Muscle of arm (tissue), 12 donors: ENCODE measurements around the gene FOXQ1. TPM values are rescaled to one million over a fixed set of nuclear protein-coding genes. Genes with fewer than 3 reads are reported as not detected.
"Not testable (repeated sequence)": the region's sequence is repeated elsewhere in the genome, so short reads cannot be mapped to it uniquely, and the experiment has no call there.

Source experiments
- DNase-seq: peaks from one replicate; pipeline ENCODE4 v3.0.0-alpha.2; 2013
- polyA plus RNA-seq, 12 donors: library from polyadenylated mRNA; unstranded; fragments of 120-200 nt; gene quantifications; one replicate each; pipeline ENCODE4 v1.2.1, GENCODE V29; 2013; ENCODE audit not compliant: insufficient read length in 12 of 12

The FOXQ1 gene
- polyA plus RNA-seq, 12 donors = 0.08 to 0.90 (median 0.16) TPM; not detected in 7

DNA sequence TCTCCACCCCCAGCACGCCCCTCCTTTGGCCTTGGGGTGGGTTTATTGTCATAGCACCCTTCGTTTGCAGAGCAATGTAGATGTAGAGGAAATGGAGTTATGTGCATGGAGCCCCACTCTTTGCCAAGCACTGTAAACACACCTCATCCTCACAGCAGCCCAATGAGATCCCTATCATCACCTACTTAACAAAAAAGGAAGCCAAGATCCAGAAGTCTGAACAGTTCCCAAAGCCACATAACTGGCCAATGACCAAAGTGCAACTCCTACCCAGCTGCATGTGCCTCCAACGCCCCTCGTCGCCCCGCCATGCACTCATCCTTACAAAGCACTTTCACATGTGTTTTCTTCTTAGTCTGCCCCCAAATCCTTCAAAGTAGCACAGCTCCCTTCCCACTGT lies 21.8 kb upstream of the FOXQ1 start:
- DNase-seq = no peak

DNA sequence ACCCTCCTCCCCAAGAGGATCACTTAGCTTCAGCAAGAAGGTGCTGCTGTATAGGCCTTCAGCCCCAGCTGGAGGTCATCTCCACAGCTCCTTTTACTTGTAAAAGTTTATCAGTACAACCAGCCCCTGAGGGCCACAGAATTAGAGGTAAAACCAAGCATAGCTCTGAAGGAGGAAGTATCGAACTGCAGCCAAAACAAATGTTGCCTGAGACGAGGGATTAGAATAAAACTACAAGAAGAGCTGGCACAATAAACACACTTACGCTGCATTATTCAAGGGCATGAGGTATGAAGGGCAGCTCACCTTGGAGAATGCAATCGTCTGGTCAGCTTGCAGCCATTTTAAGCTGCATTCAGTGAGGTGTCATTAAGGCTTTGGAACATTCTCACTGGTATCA lies 21.1 kb upstream of the FOXQ1 start:
- no peak for DNase-seq

DNA sequence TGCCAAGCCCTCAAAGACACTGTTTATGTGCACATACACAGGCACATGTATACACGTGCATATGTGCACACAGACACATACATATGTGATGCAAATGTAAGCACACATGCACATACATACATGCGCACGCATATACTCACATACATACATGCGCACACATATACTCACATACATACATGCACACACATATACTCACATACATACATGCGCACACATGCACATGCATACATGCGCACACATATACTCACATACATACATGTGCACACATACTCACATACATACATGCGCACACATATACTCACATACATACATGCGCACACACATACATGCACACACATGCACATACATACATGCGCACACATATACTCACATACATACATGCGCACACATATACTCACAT lies 20.5 kb upstream of the FOXQ1 start:
- no peak for DNase-seq

DNA sequence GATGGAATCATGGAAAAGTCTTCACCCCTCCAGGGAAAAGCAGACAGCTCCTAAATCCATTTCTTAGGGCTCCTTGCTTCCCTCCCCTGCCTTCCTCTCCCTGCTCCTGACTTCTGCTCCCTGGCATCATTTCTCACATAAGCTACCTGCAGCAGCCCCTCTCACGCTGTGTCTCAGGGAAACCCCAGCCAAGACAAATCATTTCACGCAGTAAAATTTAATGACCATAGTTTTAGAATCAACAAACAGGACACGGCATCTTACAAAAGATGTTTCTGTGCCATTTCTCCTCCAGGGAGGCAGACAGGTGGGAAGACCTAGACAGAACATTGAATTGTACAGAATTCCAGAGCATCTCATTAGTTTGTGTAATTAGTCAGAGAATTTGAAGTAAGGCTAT lies 16.5 kb upstream of the FOXQ1 start:
- no peak for DNase-seq

DNA sequence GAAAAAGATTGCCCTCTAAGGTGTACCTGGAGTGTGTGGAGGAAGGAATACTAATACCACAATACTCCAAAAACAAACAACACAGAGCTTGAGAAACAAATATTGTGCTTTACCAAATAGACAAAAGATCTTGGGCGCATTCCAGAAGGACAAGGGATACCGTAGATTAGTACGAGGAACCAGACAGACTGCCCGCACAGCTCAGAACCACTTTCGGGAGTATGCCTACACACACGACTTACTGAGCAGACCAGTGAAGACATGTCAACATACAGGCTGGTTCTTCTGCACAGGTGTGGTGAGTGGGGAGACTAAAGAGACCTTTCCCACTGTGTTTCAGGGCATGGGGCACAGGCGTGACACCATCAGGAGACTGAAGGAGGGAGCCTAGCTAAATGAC lies 15.8 kb upstream of the FOXQ1 start:
- DNase-seq = no peak

DNA sequence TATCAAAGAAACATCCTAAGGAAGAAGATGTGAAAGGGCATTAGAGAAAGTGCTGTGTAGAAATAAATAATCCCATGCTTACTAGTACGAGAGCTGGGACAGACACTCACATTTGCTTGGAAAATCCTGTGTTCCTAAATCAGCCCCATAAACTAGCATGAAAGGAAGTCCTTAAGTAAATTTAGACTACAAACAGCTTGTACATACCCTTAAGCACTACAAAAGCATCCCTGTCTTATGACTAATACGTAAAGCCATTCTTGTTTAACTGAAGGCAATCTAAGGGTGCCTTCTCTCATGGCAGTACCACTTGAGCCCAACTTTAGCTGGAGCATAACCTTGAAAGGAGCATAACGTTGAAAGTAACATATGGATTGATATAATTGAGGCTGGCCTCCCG lies 15.4 kb upstream of the FOXQ1 start:
- DNase-seq = no peak

DNA sequence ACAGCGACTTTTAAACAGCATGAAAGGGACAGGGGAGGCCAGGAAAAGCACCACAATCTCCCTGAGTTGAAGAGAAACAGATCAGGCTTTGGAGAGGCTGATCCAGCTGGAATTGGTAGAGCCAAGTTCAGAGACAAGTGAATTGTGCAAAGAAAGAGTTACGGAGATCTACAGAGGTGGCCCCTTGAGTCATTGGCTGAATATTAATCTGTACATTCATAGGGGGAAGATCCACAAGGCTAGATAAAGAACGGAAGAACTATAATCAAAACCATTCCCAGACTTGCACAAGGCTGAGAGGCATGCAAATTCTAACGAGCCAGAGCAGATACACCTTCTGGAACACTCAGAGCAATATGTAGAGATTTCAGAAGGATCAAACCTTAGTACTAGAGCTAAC lies 14.2 kb upstream of the FOXQ1 start:
- no peak for DNase-seq

DNA sequence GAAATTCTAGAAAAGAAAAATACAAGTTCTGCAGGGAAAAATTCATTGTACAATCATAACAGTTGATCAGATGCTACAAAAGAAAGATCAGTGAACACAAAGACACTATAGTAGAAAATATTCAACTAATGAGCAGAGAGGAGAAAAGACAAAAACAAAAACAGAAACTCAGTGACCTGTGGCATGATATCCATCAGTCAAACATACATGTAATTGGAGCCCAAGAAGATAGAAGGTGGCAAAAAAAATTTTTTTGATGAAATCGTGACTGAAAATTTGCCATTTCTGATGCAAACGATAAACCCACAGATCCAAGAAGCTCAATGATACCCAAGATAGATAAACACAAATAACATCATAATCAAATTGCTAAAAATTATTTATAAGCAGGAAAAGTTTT lies 13.1 kb upstream of the FOXQ1 start:
- DNase-seq = no peak

DNA sequence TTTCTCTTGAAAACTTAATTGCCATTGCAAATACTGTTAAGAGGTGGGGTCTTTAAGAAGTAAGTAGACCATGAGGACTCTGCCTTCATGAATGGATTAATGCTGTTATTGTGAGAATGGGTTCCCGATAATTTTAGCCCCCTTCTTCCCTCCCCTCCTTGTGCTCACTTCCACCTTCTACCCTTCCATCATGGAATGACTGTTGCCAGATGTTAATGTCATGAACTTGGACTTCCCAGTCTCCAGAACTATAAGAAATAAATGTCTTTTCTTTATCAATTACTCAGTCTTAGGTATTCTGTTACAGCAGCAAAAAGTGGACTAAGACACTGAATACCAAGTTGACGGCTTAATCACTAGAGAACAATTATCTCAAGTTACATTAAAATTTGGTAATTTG lies 5.8 kb upstream of the FOXQ1 start:
- no peak for DNase-seq

DNA sequence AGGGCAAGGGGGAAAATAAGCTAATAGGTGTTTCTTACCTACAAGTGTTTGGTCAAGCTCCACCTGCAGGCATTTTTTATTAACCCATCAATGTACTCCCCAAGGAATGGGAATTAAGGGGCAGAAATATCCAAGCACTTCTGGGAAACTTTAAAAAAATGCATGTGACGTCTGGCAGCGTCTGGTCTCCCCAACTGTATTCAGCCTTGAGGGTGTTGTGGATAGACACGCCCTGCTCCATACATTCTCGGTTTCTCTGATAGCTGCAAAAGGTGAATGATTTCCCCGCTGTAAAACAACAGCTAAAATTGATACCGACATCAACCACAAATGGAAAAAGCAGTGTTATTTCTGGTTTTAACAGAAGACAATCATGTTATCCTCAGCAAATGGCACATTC lies 2.5 kb upstream of the FOXQ1 start:
- no peak for DNase-seq

DNA sequence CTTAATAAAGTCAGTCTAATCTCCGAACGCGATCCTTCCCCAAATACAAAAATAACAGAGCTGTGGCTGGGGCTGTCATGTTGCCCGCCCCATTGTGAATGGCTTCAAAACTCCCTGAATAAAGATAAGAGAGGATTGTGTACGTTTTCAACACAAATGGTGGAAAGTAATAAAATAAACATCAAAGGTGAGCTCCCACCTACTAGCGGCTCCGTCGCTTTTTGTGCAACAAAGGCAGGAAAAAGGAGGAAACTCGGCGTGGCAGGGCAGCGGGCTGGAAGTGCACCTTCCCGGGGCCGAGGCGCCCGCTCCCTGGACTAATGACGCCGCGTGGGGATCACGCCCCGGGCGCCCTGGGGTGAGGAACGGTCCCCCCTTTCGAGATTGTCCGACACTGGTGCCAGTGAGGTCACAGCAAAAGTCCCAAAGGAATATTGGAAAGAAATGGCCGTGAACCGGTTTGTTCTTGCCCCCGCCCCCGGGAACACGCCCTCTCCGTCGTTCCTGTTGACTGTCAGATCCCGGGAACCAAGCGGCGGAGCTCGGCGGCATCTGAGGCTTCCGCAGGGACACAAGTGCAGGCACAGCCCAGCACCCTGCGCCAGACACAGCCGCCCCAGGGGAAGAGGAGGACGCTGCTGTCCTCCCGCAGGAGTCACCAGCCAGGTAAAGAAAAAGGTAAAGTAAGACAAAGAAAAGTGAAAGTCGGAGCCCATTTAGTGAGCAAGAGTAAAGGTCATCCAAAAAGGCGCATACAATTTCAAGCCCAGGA lies 1.1 kb upstream of the FOXQ1 start:
- DNase-seq = no peak

DNA sequence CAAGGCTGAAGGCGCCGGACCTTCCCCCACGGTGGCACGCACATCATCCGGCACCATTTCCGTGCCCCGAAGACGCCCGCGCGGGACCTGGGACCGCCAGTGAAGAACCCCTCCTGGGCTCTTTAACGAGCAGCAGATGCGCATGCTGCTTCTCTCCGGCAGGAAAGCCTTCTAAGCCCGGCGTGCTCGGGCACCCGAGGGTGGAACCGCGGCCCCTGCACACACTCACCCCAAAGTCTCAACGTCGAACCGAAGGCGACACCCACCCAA lies 240 bp downstream of the FOXQ1 start:
- DNase-seq = no peak

DNA sequence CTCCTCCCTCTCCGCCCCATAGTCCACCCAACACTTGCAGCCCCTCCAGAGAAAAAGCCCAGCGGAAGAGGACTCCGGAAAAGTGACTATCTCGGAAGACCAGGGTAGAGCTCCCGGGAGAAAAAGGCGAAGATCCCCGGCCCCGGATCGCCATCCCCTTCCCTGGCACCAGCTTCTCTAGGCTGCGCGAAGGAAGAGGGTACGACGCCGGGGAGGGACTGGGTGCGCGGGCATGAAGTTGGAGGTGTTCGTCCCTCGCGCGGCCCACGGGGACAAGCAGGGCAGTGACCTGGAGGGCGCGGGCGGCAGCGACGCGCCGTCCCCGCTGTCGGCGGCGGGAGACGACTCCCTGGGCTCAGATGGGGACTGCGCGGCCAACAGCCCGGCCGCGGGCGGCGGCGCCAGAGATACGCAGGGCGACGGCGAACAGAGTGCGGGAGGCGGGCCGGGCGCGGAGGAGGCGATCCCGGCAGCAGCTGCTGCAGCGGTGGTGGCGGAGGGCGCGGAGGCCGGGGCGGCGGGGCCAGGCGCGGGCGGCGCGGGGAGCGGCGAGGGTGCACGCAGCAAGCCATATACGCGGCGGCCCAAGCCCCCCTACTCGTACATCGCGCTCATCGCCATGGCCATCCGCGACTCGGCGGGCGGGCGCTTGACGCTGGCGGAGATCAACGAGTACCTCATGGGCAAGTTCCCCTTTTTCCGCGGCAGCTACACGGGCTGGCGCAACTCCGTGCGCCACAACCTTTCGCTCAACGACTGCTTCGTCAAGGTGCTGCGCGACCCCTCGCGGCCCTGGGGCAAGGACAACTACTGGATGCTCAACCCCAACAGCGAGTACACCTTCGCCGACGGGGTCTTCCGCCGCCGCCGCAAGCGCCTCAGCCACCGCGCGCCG lies 822 bp downstream of the FOXQ1 start:
- DNase-seq = no peak

DNA sequence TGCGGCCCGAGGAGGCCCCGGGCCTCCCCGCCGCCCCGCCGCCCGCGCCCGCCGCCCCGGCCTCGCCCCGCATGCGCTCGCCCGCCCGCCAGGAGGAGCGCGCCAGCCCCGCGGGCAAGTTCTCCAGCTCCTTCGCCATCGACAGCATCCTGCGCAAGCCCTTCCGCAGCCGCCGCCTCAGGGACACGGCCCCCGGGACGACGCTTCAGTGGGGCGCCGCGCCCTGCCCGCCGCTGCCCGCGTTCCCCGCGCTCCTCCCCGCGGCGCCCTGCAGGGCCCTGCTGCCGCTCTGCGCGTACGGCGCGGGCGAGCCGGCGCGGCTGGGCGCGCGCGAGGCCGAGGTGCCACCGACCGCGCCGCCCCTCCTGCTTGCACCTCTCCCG lies 1.5 kb downstream of the FOXQ1 start:
- DNase-seq = no peak

DNA sequence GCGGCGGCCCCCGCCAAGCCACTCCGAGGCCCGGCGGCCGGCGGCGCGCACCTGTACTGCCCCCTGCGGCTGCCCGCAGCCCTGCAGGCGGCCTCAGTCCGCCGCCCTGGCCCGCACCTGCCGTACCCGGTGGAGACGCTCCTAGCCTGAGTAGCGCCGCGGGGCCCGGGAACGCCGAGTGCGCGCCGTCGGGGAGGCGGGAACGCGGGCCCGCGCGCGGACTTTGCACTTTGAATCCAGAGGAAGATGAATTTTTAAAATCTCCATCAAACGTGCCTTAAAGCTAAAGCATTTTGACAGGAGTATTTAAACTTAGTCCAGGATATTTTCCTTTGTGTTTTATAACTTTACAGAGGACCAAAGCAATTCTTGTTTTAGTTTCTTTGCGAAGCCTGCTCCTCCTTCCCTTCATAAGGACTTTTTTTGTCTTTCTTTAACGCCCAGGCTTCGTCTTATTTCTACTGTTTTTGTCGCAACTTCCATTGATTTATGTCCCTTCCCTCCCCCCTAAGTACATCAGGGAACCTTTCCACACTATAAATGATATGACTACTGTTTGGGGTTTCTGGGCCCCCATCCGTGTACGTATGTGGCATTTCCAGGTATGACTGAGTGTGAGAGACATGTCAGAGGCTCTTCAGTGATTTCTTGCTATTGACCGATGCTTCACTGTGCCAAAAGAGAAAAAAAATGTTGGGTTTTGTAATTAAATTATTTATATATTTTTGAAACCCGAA lies 2.0 kb downstream of the FOXQ1 start:
- no peak for DNase-seq

DNA sequence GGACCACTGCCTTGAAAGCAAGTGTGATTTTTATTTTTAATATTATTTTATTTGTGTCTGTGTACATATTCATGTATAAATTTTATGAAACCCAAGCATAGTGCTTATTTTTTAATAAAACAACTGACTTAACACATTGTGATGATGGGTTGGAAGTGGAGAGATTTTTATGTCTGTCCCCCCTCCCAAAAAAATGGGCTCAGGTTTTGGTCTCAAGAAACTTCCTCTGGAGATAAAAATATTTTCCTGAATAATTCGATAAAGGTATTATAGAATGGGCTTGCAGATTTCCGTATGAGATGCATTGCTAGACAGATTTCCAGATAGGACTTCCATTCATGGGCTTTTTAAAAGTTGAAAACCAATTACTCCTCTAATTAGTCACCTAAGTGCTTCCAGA lies 2.7 kb downstream of the FOXQ1 start:
- no peak for DNase-seq

DNA sequence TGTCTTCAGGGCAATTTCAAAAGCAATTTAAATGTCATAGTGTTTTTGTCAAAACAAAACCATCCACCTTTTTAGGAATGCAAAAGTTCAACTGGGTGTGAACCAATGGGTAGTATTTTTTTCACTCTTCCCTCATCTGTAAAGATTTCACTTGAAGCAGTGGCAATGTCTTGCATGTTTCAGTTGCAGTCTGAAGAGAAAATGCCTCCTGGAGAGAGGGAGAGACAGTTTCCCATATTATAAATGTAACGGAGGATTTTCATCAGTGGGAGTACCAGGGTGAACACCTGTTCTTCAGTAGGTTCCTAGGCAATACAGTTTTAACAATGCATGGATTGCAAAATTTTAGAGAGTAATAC lies 3.3 kb downstream of the FOXQ1 start:
- no peak for DNase-seq

DNA sequence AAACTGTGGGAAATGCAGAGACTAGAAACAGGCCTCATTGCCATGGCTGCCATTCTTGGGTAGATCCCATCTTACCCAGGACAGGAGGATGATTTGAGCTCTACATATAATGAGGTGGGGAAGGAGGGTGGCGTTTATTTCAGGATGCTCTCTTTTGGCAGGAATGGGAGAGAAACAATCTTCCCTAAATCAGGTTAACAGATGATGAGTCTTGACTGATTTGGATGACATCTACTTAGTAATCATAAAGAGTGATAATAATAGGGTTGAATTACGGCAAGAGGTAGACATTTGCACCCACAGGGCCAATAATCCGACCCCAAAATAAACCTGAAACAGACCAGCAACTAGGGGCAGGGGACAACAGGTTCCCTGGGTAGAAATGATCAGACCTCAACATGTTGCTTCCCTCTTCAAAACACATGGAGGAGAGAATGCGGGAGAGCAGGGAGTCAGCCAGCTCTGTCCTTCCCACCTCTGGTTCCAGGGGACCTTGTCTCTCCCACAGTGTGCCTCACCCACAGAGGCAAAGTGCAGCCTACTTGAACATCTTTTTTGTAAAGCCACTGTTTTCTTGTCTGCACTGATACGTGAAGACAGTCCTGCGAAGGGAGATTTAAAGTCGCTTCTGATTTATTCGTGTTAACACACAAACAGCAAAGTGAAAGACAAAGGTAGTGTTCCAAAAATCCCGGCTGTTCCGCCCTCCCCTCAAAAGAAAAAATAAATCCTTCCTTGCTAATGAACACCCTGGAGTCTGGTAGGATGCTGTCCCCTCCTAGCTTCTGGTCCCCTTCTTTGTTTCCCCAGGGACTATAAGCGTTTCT lies 3.9 kb downstream of the FOXQ1 start:
- DNase-seq = no peak

DNA sequence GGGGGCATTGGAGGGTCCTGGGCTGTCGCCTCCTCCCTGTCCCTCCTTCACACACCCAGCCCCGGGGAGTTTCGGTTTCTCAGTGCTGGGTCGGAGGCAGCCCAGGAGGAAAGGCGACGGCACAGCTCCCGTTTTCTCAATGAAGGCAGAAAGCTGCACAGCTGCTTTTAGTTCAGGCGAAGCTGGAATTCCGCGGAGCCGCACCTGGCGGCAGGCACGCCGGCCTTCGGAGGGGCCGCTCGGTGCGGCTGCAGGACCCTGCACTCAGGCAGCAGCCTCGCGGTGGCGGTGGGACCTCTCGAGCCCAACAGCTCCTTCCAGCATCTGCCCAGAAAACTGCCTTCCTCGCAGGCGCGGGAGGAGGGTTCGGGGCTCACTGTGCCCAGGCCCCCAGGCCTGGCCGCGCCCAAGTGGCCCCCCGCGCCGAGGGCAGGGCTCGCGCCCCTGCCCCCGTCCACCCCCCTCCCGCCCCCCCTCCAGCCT lies 4.6 kb downstream of the FOXQ1 start:
- no peak for DNase-seq

DNA sequence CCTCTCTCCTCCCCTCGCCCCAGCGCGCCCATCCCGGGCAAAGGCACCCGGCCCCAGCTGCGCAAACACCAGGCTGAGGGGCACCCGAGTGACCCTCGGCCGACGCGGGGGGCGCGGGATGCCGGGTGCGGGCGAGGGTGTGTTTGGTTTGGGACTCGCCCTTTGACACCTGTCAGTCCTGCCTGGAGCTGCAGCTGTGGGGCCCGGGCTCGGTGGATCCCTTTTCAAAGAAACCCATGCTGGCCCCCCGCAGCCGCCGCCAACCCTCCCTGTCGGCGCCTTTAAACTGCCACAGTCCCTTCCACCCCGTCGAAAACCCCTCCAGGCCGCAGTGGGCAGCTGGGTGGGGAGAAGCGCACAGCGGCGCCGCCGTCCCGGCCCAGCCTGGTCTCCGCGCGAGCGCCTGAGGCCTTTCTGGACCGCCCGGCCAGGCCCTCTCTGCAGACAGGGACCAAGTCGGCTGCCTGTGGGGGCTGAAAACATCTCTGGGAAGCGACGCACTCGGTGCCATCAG lies 5.5 kb downstream of the FOXQ1 start:
- DNase-seq = no peak

DNA sequence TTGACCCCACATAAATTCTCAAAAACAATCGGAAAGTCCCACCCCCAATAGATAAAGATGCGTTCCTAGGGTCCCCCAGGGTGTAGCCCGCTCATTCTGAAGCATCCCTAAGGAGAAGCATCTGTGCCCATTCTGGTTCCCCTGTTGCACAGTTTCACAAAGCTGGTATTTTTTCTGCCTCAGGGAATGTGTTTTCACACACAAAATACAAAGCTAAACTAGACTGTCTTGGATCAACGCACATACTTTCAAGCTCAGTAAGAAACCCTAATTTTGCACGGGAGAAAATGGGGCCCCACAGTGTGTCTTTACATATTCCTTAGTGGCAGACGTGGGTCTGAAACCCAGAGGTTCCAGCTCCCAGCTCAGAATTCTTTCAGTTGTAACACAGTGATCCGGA lies 6.1 kb downstream of the FOXQ1 start:
- no peak for DNase-seq

DNA sequence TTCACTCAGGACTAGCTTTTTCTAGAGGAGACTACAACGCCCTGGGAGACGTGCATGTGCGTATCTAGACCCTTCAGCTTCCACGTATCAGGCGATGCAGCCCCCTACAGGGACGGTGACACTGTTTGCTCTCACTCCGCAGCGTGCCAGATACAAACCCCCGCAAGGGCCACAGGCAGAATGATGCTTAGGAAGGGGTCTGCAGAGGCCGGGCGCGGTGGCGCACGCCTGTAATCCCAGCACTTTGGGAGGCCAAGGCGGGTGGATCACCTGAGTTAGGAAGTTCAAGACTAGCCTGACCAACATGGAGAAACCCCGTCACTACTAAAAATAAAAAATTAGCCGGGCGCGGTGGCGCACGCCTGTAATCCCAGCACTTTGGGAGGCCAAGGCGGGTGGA lies 6.7 kb downstream of the FOXQ1 start:
- DNase-seq = not testable (repeated sequence)
